Measurements from ENCODE around the gene CDKN2B-AS1.

The CDKN2B-AS1 gene

DNA sequence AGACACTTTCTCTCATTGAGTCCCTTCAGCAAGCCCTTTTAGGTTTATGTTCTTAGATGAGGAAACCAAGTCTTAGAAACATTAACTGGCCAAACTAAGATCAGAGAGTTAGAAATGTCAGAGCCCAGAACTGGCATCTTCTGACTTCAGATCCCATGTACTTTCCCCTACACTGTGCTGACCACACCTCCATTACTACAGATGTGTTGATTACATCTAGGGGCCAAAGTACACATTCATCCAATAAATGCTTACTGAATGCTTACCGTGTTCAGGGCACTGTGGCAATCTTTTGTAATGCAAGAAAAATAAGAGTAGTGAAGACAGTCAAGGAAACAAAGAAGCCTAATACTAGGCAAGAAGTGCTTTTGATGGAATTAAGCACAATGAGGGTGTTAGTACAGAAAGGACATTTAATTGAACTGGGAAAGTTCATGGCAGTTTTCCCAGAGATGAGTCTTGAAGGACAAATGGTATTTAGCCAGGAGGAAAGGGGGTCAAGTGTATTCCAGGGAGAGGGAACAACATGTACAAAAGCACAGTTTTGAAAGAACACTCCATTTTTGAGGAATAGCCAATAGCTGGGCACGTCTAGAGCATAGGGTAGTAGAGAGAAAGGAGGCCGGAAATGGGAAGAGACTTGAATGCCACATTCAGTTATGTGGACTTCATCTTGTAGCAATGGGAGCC lies 104.2 kb downstream of the CDKN2B-AS1 start:
- DNase-seq, result no peak

DNA sequence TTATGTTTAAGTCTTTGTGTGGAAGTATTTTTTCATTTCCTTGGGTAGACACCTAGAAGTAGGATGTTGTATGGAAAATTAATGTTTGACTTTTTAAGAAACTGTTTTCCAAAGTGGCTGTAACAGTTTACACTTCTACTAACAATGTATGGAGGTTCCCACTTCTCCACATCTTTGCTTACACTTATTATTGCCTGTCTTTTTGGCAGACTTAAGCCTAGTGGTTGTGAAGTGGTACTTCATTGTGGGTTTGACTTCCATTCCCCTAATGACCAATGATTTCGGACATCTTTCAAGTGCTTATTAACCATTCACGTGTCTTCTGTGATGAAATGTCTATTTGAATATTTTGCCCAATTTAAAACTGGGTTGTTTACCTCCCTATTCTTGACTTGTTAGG lies 106.0 kb downstream of the CDKN2B-AS1 start:
- no peak for DNase-seq

DNA sequence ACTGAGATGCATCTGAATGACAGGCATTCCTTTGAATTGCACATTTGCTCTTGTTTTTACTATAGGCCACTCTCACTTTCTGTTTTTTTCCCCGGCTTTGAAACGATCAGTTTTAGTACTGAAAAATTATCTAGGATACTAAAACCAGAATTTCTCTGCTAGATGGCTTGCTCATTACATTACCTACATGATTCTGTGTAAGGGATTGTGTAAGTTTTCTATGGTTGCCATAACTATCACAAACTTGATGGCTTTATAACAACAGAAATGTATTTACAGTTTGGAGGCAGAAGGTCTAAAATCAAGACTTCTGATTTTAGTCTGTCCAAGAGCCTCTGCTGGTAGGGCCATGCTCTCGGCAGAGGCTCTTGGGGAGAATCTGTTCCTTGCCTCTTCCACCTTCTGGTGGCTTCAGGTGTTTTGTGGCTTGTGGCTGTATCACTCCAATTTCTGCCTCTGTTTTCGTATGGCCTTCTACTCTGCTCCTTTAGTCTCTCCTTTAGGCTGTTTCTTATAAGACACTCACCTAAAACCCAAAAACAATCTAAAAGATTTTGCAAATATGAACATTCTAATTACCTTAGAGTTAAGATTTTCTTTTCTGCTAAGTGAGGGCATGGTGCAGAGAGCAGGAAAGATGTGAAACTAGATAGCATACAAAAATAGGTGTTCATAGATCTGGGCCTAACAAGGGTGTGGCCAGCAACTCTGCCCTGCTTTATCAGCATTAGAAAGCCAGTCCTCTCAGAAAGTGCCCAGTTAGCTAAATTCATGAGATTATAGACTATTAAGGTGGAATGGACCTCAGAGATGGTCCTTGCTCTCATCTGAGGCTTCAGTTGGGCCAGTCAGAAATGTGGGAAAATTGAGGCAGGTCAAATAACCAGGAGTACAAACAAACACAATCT lies 107.8 kb downstream of the CDKN2B-AS1 start:
- DNase-seq, result no peak

DNA sequence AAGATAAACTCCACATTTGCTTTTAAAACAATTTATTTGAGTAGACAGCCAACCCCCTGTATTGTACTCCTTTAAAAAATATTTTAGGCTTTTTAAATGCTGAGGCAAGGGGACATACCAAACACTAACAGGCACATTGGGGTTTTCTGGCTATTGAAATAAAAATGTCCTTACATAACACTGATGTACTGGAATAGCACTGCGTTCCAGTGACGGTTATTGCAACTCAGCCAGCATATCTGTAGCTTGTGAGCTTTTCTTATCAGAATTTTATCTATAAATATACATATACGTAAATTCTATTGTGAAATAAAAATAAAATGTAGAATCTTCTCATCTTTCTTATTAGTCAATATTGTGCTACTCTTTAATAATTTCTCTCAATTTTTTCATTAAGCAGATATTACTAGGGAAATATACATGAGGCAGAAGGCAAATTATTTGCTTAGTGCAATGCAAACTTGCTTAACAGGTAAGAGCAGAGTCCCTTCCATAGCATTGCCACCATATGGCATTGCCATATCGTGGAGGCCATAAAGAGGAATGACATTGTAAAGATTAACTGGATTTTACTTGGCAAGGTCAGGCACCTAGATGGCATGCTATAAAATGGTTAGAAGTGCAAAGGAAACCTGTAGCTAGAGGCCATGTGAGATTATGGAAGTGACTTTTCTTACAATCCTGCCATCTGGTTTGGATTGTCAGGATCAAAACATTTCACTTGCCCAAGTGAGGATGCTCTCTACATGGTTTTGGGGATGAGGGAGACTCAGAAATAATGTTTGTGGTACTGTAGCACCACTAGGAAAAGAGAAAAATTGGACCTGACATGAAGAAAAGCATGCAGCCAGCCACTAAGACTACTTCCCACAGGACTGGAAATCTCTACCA lies 109.3 kb downstream of the CDKN2B-AS1 start:
- no peak for DNase-seq

GRCh38 chr9:22105005-22105722 lies 110.6 kb downstream of the CDKN2B-AS1 start:
- no peak for DNase-seq

DNA sequence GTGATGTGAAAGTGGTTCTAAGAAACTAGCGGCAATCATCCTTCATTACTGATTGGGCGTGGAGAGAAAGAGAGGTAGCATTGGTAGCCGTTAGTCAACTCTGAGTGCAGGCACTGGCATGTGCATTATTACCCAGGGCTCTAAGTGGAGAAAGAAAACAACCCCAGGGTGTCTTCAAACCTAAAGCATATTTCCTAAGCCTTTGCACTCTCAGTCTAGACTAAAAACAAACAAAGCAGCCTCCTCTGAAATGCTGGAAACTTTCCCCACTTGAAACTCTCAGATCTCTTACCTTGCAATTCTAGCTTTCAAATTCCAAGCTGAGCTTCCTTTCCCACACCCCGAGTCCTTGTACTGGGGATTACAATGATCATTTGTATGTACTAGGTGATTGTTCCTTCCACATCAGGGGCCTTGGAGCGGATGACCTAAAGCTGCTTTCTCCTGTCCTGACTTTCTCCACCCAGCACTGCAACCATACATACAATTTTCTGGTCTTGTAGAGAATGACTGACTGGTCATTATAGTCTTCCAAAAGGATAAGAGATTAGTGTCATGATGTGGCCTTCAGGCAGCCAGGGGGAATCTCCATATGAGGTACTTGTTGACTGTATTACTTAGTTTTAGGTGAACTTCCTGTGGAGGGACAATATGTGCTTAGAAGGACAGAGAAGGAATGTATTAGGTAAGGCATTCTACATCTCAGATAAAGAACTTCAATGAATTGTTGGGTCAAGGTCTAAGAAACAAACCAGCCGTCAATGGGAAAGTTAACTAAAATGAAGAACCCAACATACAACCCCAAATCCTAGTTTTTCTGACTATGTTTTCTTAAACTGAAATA lies 112.8 kb downstream of the CDKN2B-AS1 start:
- no peak for DNase-seq

- no peak for DNase-seq
Measured at GRCh38 chr9:22108581-22109370, 114.2 kb downstream of the CDKN2B-AS1 start.

- no peak for DNase-seq
Measured at GRCh38 chr9:22111176-22111953, 116.8 kb downstream of the CDKN2B-AS1 start.

DNA sequence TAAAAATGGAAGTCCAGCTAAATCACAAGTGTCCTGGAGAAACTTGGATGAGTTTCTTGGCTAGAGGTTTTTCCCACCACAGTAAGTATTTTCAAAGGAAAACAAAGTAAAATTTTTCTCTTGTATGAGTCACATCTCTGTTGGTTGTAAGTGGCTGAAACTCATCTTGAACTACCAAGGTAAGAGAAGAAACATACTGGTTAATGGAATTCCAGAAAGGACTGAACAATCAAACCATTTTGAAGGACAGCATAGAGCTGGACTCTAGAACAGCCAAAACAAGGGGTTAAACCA lies 117.3 kb downstream of the CDKN2B-AS1 start:
- DNase-seq, result no peak

GRCh38 chr9:22112870-22113821 lies 118.6 kb downstream of the CDKN2B-AS1 start:
- DNase-seq, result no peak

GRCh38 chr9:22114956-22115355 lies 120.4 kb downstream of the CDKN2B-AS1 start:
- DNase-seq, result no peak

- no peak for DNase-seq
Measured at GRCh38 chr9:22116758-22117157, 122.2 kb downstream of the CDKN2B-AS1 start.

DNA sequence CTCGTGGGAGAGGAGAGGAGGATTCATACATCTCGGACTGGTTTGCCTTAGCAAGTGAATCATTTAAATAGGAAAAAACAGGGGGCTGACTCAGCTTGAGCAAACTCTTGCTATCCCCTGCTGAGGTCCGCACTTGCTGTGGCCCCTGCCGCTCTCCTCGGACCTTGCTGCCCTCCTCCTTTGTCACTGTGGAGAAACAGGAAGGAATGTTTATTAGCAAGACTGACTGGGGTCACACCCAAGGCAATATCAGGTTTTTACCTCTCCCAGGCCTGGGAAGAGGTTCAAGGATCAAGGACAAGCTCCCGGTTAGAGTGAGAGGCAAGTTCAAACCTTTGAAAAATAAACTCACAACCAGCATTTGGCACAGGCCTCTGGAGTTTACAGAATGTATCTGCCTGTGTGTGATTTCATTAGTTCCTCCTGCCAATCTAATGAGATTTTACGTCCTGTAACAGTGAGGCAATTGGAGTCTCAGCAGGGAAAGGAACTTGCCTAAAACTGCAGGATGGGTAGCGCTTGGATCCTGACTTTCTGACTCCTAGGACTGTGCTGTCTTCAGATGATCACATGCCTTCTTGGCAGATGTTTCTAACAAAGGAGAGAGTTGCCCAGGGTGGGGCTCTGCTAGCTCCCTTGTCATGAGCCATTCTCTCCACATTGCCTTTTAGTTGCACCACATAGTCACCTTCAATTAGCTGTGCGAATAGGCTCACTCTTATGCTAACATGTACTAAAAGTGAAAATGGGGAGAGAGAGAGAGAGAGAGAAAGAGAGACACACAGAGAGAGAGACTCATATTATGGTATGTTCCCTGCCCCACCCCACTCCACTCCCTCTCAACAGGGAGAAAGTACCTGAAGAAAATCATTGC lies 123.2 kb downstream of the CDKN2B-AS1 start:
- no peak for DNase-seq

DNA sequence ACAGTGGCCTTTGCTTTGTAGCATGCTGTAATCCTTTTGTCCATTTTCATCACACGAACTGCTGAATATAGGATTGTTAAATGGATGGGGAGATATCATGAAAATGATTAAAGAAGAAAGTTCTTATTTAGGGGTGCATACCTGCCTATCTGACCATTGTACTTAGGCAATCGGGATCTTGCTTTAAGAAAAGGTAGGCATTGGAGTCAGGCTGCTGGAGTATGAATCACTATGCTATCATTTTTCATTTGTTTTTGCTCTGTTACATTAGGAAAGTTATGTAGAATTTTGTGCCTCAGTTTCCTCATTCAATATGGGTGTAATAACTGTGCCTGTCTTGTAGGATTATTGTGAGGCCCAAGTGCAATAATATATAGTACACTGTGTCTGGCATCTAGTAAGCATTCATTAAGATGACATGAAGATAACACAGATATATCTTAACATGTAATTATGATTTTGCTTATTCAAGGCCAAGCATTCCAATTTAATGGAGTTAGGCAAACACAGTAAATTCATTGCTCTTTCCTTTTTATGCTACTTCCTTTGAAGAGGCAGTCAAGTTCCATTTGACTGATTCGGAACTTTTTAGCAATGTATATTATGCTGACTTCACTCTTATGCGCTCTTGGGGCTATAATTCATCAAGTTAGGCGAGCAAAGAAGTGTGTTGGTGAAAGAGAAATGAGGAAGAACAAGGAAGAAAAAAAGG lies 124.4 kb downstream of the CDKN2B-AS1 start:
- no peak for DNase-seq

DNA sequence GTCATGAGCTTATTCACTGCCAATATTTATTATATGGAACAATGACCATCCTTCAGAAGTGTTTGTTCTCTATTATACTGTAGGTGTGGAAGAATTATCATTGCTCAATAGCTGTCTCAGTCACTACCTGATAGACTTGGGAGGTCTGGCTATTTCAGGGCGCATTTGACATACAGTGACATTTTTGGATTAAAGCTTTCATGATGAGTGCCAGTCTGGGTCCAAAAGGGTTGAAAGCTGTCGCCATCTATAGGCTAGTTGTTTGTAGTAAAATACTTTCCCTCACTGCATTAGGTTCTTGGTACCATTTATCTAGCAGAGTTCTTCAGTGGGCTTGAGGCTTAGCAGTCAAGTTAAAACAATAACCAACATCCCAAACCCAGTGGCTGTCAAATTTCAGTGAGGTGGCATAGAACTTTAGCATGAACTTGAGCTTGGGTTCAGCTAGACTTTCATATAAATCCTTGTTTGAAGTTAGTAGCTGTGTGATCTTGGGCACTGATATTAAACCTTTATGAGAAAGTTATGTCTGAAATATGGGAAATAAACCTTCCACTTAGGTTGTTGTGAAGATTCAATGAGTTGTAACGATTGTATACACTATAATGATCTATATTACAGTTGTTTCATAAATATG lies 125.0 kb downstream of the CDKN2B-AS1 start:
- DNase-seq, result no peak

DNA sequence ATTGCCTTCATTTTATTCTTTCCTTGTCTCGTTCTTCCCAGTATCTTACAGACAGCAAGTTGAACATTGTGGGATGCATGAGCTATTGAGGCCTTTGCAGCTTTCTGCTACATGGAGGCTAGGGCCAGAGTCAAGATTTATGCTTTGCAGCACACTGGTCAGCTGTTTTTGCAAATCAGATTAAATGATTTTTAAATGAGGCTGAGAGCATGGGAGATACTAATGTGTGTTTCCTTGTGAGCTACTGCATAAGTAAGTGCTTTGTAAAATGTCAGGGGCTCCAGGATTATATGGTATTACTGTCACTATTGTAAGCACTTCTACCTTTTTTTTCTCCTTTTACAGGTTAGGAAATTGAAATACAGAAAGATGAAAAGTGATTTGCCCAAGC lies 125.6 kb downstream of the CDKN2B-AS1 start:
- DNase-seq, result no peak

DNA sequence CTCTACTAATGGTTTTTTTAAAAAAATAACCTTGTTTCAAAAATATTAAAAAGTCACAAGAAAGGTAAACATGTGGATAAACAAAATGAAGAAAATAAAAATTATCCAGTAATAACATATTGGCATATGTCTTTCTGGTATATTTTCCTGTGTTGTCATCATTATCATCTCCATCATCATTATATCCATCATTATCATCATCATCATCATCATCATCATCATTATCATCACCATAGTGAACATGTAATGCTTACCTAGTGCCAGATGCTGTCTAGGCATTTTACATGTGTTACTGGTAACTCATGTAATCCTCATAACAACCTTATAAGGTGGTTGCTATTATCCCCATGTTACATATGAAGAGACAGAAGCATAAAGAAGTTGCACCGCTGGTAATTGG lies 126.0 kb downstream of the CDKN2B-AS1 start:
- no peak for DNase-seq
